ENCODE measurements around the gene DNAI2.

DNAI2 gene

GRCh38 chr17:74361230-74362068 lies 87.4 kb downstream of the DNAI2 start, which contains the start of gene BTBD17:
TSS of gene BTBD17 (minus strand) at chr17:74361868. CDS start at chr17:74361819, 49 bp downstream.
- DNase-seq (ENCODE audit: low spot score): peak; percentile 97

GRCh38 chr17:74362069-74362405 lies 88.0 kb downstream of the DNAI2 start:
- no peak for DNase-seq (ENCODE audit: low spot score)

DNA sequence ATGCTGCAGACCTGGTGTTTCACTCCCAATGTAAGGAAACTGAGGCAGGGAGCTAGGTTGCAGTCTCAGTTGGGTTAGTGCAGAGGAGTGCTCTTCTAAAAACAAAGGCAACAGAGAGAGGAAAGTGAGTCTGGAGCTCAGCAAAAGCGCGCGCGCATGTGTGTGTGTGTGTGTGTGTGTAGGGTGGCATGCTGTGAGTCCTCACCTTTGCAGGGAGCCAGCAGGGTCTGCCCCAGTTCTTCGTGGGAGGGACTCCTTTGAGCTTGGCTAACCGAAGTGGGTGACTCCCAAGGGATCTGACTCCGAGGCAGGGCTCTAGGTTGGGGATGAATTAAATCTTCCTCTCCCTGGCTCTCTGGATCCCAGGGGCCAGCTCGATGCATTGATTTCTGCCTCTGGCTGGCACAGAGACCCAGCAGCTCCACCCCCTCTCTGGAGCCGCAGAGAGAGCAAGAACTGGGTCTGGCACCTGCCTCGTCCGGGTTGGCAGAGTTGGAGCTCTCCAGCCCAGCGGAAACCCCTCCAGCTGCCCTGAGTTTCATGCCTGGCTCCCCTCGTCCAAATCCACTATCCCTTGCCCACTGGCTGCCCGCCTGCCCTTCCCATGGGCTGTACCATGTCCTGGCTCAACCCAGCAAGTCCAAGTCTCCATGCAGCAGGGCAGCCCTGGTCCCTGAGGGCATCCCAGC lies 88.9 kb downstream of the DNAI2 start:
- DNase-seq (ENCODE audit: low spot score): no peak
